CD4-positive, alpha-beta T cell treated with Interleukin-17A for 4 hours (primary cell): ENCODE results near the gene SPATA13.
"Not testable (repeated sequence)": the region's sequence is repeated elsewhere in the genome, so short reads cannot be mapped to it uniquely, and the experiment has no call there.

Experiments used
- DNase-seq: peaks from one replicate; pipeline ENCODE4 v3.0.0-alpha.2; 2020; ENCODE audit warnings: mixed read lengths

Gene SPATA13

DNA sequence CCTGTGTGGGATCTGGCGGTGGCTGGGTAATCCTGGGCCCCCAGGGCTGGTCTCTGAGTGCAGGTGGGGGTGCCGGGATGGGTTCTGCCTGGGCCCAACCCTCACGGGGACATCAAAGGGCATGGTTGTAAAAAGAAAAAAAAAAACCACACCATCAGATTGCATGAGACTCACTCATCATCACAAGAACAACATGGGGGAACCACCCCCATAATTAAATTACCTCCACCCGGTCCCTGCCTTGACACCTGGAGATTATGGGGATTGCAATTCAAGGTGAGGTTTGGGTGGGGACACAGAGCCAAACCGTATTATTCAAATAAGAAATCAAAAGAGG, 163.2 kb downstream of the SPATA13 start:
- no peak for DNase-seq

DNA sequence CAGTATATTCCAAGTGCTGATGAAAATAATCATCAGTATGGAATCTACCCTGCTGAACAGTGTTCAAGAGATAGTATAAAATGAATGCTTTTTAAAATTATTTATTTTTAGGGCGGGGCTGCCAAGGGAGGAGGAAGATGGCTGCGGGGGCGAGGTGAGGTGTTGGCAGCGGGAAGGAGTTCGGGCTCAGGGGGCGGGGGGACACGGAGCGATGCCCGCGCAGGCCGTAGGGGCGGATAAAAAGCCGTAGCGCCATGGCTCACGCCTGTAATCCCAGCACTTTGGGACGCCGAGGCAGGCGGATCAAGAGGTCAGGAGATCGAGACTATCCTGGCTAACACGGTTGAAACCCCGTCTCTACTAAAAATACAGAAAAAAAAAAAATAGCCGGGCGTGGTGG, 167.1 kb downstream of the SPATA13 start:
- DNase-seq = not testable (repeated sequence)

GRCh38 chr13:24328145-24328544, 167.6 kb downstream of the SPATA13 start:
- DNase-seq = no peak

GRCh38 chr13:24338721-24339120, 178.2 kb downstream of the SPATA13 start:
- DNase-seq = no peak

- DNase-seq = no peak
Observed at GRCh38 chr13:24339937-24340607, 179.6 kb downstream of the SPATA13 start.

DNA sequence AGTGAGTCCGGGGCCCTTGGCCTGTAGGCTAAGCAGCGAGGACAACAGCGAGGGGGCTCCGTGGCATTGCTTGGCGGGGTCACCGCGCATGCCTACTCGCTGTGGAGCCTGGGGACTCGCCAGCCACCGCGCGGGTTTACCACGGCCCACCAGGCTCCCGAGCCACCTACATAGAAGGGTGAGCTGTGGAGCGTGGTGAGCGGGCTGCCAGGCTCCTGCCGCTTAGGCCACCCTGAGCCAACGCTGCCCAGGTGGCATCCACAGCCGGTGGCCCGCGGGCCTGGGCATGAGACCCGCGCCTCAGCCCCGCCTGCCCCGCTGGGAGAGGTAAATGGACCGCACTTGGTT, 180.1 kb downstream of the SPATA13 start:
- DNase-seq = no peak

- no peak for DNase-seq
Observed at GRCh38 chr13:24341439-24341838, 180.9 kb downstream of the SPATA13 start.

GRCh38 chr13:24348385-24348784, 187.9 kb downstream of the SPATA13 start:
- no peak for DNase-seq

- DNase-seq = no peak
Observed at GRCh38 chr13:24348797-24349515, 188.4 kb downstream of the SPATA13 start.

DNA sequence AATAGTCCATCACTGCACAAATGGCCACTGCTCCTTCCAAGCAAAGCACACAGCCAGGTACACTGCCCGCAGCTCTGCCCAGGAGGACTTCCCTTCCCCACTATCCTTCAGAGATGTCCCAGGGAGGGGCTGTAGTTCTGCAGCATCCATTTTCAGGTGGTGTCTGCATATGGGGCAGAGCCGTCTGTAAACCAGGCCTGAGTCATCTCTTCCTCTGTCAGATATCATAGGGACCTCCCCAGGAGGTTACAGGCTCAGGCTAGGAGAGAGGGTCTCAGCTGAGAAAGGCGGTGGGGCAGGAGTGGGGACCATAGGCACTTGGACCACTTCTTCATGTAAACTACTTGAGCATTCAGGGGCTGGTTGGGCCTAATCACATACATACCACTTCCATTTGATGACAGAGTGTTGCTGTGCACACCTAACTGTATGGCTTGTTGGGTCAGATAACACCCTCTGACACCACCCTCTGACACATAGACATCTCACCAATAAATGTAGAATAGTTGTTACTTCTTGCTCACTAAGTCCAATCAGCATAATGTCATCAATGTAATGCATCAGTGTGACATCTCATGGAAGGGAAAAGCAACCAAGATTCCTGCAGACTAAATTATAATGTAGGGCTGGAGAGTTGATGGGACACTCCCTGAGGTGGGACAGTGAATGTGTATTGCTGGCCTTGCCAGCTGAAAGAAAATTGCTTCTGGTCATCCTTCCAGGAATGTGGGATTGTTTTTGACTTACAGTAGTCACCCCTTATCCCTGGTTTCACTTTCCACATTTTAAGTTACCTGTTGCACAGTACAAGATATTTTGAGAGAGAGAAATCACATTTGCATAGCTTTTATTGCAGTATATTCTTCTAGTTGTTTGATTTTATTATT, 189.5 kb downstream of the SPATA13 start:
- DNase-seq = not testable (repeated sequence)

DNA sequence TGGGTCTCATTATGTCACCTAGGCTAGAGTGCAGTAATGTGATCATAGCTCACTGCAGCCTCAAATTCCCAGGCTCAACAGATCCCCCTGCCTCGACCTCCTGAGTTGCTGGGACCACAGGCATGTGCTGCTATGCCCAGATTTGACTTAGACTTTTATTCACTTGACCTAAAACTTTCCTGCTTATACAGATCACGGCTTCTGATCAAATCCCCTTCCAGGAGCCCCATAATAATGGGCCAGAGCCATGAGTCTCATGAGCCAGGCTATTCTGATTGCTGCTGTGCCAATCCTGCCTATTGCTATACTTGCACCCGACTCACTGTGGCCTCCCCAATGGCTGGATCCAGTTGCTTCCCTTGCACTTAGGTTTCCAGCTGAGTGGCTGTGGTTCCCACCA, 190.9 kb downstream of the SPATA13 start:
- no peak for DNase-seq

GRCh38 chr13:24353736-24354135, 193.2 kb downstream of the SPATA13 start:
- no peak for DNase-seq

DNA sequence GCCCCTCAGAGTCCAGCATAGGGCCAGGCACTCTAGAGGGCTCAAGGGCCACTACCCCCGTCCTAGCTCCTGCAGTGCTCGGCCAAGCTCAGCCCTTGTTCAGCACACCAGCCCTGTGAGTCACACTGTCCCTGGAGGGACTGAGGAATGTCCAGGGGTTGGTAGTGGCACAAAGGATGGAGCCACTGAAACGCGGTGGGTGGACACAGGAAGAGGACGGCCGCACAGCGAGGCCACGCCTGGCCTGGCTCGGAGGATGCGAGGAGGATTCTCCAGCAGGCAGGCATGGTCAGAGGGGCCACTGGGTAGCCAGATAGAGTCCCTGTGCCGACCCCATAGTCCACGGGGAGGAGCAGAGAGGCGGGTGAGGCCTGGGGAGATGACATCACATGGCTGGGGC, 194.6 kb downstream of the SPATA13 start:
- DNase-seq = no peak

GRCh38 chr13:24356270-24356669, 195.8 kb downstream of the SPATA13 start:
- DNase-seq = no peak
